SJSA1 (cell line): Measurements from ENCODE around the gene PC. TPM values are rescaled to one million over a fixed set of nuclear protein-coding genes. Genes with fewer than 3 reads are reported as not detected.
A peak's percentile ranks its signal among the peaks of the same experiment; 100 is the strongest.

ENCODE experiments used
- DNase-seq, 2 experiments: peaks; one replicate each; pipeline ENCODE4 v3.0.0-alpha.2; 2015 to 2020; ENCODE audit warnings: low spot score in 2 of 2, low read depth in 1 of 2
- H3K27ac ChIP-seq: fragments of 250-450 bp; sonication (Bioruptor Pico); 2 replicates; pipeline ENCODE4 v1.5.1; 2020; ENCODE audit warnings: mild to moderate bottlenecking, moderate library complexity
- H3K27me3 ChIP-seq: fragments of 250-450 bp; sonication (Bioruptor Pico); replicated peaks from 2 replicates; pipeline ENCODE4 v1.5.1; 2020; ENCODE audit warnings: mild to moderate bottlenecking, moderate library complexity
- H3K36me3 ChIP-seq: fragments of 250-450 bp; sonication (Bioruptor Pico); 2 replicates; pipeline ENCODE4 v1.5.1; 2020; ENCODE audit warnings: mild to moderate bottlenecking
- H3K4me1 ChIP-seq: fragments of 250-450 bp; sonication (Bioruptor Pico); replicated peaks from 2 replicates; pipeline ENCODE4 v1.6.1; 2021; ENCODE audit warnings: mild to moderate bottlenecking
- H3K4me3 ChIP-seq: fragments of 250-450 bp; sonication (Bioruptor Pico); 2 replicates; pipeline ENCODE4 v1.5.1; 2020; ENCODE audit warnings: mild to moderate bottlenecking
- H3K9me3 ChIP-seq: fragments of 250-450 bp; sonication (Bioruptor Pico); replicated peaks from 2 replicates; pipeline ENCODE4 v1.5.1; 2020; ENCODE audit warnings: mild to moderate bottlenecking
- total RNA-seq: library from RNA; depleted of rRNA; stranded (reverse); fragments of >200 nt; shearing (Covaris generic); gene quantifications from 2 replicates; pipeline ENCODE4 v1.2.3, GENCODE V29; 2014

The PC gene
- total RNA-seq, 1 experiment from 2014 or later: 42.0 TPM

DNA sequence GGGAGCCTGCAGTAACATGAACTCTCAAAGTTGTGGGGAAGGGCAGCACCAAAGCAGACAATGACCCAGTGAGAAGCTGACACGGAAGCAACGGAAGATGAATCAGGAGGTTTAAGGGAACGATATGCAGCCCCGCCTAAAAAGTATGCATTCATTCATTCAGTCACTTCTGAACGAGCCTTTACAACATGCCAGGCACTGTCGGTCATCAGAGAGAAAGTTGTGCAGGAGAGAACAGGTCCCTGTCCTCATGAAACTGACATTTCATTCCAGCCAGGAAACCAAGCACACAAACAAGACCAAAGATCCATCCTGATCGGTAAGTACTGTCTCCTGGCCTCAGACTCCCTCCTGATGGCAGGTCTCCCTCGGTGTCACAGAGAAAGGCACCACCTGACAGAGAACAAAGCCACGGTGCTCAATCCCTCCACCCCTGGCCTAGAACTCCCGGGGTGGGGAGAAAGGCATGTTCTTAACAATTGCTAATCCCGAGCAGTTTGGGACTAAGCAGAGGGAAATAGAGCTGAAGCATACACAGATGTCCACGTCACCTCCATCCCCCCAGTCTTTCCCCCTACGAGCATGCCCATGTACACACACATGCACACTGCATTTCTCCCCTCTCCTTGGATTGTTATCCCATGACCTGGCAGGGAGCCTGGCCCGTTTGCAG is 52.0 kb downstream of the PC start:
- Histone ChIP-seq H3K9me3 (no peaks in the 10 kb centered on the region), H3K27ac (no peak overlapping the region), H3K4me1 (peaks cover 41% of the 10 kb centered on the region), H3K36me3 (no peaks in the 10 kb centered on the region), H3K27me3 (no peaks in the 10 kb centered on the region), H3K4me3 (no peak overlapping the region)
- DNase-seq: no peak

DNA sequence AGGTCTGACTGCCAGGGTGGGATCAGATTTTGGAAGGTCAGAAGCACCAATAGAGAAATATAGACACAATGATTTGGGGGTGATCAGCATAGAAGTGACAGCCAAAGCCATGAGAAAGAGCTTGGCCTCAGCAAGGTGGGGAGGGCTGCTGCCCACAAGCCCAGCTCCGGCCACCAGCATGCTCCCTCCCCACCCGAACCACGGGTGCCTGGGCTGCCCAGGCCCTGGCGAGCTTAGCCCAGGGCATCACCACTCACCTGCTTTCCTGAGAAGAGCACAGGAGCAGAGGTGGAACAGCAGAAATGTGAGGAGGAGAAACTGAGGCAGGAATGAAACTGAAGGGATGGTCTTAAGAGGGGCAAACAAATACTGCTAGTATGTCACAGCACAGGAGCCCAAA is 52.6 kb downstream of the PC start:
- H3K9me3 ChIP-seq: no peaks in the 10 kb centered on the region
- H3K4me1 ChIP-seq: peaks cover 41% of the 10 kb centered on the region
- DNase-seq: no peak
- H3K36me3 ChIP-seq: no peaks in the 10 kb centered on the region
- no peak overlapping the region for H3K27ac ChIP-seq
- no peaks in the 10 kb centered on the region for H3K27me3 ChIP-seq
- no peak overlapping the region for H3K4me3 ChIP-seq

DNA sequence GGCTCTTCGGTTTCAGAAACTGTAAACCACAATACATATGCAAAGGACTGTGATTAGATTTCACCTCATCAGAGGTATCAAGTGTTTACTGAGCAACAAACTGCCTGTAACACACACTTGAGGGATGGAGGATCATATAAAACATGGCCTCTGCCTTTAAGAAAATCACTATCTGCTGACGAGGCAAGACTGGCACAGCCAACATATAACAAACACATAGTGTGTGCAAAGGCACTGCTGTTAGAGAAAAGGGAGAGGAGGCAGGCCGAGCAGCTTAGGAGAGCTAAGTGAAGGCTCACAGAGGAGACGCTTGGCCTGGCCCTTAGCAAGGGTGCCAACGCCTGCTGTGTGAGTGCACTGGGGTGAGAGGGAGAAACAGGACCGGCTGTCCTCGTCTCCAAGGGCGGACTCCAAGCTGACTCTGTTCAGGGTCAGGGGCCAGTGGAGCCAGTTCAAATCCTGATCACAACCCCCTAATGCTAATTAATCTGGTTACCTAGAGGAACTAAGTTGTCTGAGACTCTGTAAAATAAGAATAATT is 53.1 kb downstream of the PC start:
- Histone ChIP-seq H3K27ac (no peak overlapping the region), H3K4me3 (no peak overlapping the region), H3K36me3 (no peaks in the 10 kb centered on the region), H3K9me3 (no peaks in the 10 kb centered on the region), H3K27me3 (no peaks in the 10 kb centered on the region), H3K4me1 (peaks cover 41% of the 10 kb centered on the region)
- DNase-seq: no peak

DNA sequence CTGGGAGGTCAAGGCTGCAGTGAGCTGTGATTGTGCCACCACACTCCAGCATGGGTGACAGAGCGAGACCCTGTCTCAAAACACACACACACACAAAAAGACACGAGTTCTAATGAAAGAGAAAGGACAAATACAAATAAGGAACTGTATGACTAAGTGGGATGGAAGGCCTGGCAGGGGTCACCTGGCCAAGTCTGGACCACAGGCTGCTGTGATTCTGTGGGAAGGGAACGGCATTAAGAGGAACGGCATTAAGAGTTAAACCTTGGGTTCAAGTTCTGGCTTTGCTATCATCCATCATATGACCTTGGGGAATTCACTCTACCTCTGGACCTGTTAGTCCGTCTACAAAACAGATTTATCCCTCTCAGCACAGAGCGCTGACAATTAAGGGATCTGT is 53.6 kb downstream of the PC start:
- Histone ChIP-seq H3K9me3 (no peaks in the 10 kb centered on the region), H3K27me3 (no peaks in the 10 kb centered on the region), H3K27ac (no peak overlapping the region), H3K36me3 (no peaks in the 10 kb centered on the region), H3K4me1 (peaks cover 41% of the 10 kb centered on the region), H3K4me3 (no peak overlapping the region)
- no peak for DNase-seq

DNA sequence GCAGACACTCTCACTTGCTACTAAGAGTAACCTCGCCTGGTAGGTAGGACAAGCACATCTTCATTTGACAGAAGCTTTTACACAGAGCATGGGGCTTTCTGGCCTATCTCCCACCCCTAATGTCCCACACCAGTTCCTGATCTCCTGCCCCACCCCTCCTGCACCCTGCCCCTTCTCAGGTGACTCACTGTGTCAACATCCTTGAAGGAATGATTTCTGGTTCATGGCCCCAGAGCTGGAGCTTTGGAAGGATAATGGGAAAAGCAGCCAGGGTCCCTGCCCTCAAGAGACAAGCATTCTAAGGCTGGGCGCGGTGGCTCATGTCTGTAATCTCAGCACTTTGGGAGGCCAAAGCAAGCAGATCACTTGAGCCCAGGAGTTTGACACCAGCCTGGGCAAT is 54.1 kb downstream of the PC start:
- H3K27me3 ChIP-seq: no peaks in the 10 kb centered on the region
- H3K4me1 ChIP-seq: peaks cover 41% of the 10 kb centered on the region
- no peak overlapping the region for H3K4me3 ChIP-seq
- H3K9me3 ChIP-seq: no peaks in the 10 kb centered on the region
- DNase-seq: no peak
- no peak overlapping the region for H3K27ac ChIP-seq
- H3K36me3 ChIP-seq: no peaks in the 10 kb centered on the region

DNA sequence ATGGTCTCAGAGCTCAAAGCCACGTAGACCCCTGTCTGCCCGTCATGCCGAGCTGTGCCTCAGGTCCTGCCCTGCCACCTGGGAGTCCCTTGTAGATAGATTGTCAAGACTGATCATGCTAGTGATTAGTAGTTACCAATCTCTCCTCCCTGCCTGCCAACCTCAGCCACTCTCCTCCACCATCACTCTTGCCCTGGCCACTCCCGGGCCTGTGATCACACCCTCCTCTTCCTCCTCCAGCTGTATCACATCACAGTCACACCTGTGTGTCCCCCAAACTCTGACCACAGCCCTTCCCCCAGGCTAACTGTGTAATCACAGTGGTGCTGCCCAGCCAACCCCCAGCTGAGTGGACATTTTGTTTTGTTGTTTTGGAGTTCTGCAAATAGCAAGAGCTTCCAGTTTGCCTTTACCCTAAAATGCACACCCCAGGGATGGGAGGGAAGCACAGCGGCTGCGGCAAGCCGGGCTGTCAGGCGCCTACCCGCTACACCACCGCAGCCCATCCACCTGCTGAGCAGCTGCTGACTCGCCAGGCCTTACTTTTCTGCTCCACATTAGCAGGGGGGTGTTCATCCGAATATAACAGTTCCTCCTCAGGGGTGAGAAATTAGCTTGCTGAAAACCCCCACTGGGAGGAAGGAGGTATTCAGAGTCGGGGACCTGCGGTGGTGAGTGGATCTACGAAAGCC is 55.6 kb downstream of the PC start:
- Histone ChIP-seq H3K9me3 (no peaks in the 10 kb centered on the region), H3K36me3 (no peaks in the 10 kb centered on the region), H3K4me3 (no peak overlapping the region), H3K27me3 (no peaks in the 10 kb centered on the region), H3K4me1 (peaks cover 31% of the 10 kb centered on the region), H3K27ac (no peak overlapping the region)
- DNase-seq: no peak

DNA sequence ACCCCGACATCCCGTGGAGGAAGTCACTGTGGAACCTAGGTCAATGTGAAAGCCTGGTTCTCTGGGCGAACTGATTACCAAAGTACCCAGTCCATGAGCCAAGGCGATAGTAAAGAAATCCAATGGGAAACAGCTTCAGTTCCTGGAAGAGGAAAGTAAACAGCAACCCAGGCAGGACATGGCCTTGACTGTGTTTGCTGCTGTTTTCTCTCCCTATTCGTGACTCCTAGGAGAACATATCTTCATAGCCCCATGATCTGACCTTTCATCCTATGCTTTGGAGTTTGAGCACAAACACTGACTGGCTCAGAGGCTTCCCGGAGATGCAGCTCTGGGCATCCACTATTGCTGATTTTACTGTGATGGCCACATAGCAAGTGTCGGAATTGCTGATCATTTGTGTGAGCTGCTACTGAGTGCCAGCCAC is 56.2 kb downstream of the PC start:
- peaks cover 25% of the 10 kb centered on the region for H3K4me1 ChIP-seq
- no peak overlapping the region for H3K4me3 ChIP-seq
- no peaks in the 10 kb centered on the region for H3K9me3 ChIP-seq
- H3K27me3 ChIP-seq: no peaks in the 10 kb centered on the region
- no peak for DNase-seq
- no peaks in the 10 kb centered on the region for H3K36me3 ChIP-seq
- H3K27ac ChIP-seq: no peak overlapping the region

DNA sequence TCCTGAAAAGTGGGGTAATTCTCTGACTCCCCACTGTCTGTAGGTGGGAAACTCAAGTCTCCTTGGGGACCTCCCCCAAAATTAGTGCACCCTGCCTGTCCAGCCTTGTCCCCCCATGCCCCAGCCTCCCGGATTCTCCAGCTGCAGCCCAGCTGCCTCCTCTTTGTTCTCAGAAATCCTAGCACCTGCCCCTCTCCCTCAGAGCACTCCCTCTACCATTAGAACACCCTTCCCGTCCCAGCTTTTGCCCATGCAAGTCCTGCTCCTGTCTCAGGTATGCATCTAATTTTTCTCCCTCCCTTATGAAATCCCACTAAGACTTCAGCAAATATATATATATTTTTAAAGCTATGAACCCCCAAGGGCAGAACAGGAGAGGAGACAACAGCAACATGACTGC is 64.0 kb downstream of the PC start:
- DNase-seq: no peak
- Histone ChIP-seq H3K36me3 (no peaks in the 10 kb centered on the region), H3K27ac (no peak overlapping the region), H3K4me3 (no peak overlapping the region), H3K9me3 (no peaks in the 10 kb centered on the region), H3K4me1 (peaks cover 15% of the 10 kb centered on the region), H3K27me3 (no peaks in the 10 kb centered on the region)

DNA sequence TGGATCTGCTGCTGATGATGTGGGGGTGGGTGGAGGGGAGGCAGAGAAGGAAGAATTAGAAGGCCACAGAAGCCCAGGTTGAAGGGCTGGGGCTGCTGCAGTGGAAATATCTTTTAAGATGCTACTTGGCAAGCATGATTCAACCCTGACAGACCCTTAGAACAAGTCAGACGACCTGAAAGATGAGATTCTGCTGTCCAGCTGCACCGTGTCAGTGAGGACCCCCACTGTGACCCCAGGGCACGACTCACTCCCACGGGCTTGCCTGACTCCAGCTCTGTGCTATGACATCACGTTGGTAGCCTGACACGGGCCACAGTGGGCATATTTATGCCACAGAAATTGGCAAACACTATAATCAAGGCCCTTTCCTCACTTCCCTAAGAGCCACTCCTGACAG is 65.3 kb downstream of the PC start:
- no peak for DNase-seq
- H3K4me1 ChIP-seq: peaks cover 15% of the 10 kb centered on the region
- H3K36me3 ChIP-seq: no peaks in the 10 kb centered on the region
- no peaks in the 10 kb centered on the region for H3K27me3 ChIP-seq
- H3K4me3 ChIP-seq: no peak overlapping the region
- no peak overlapping the region for H3K27ac ChIP-seq
- H3K9me3 ChIP-seq: no peaks in the 10 kb centered on the region

DNA sequence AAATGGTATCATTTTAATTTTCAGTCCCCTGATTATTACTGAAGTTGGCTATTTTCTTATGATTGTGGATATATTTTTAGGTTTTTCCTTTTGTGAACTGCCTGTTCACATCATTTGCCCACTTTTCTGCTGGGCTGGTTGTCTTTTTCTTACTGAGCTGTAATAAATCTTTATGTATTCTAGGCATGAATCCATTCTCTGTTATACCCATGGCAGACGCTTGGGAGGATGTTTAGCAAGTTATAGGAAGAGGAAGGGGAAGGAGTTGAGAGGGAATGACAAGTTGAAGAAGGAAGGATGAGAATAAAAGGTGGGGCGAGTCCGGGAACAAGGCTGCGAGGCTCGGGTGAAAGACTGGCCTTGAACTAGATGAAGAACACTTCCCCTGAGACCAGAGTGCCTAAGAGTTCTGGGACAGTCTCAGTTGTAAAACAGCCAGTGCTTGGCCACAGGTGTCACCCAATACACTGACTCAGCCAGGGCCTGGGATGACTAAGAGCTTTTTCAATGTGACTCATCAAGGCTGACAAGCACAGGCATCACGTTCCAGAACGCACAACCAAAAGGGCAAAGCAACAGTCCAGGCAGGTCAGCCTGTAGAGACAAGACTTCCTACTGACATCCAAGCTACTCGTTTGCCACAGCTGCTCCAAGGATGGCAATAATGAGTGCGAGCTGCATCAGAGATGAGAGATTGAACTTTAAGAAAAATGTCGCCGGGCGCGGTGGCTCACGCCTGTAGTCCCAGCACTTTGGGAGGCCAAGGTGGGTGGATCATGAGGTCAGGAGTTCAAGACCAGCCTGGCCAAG is 66.1 kb downstream of the PC start:
- H3K27me3 ChIP-seq: no peaks in the 10 kb centered on the region
- peak overlapping the region; percentile 6; the same call in 1 of the 2 replicates for H3K27ac ChIP-seq
- no peaks in the 10 kb centered on the region for H3K36me3 ChIP-seq
- H3K9me3 ChIP-seq: no peaks in the 10 kb centered on the region
- H3K4me3 ChIP-seq: no peak overlapping the region
- peaks cover 15% of the 10 kb centered on the region for H3K4me1 ChIP-seq
- peak; percentile 80 to 95 for DNase-seq

DNA sequence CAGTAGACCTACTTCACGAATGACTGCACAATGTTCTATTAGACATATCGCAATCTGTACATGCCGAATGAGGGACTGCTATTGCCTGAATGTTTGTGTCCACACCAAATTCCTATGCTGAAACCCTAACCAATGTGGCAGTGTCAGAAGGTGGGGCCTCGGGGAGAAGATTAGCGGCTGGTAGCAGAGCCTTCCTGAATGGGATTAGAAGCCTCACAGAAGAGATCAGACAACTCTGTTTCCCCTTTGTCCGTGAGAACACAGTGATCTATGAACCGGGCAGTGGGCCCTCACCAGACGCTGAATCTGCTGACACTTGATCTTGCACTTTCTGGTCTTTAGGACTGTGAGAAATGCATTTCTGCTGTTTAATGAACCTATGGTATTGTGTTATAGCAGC is 68.2 kb downstream of the PC start:
- DNase-seq: no peak
- Histone ChIP-seq H3K27ac (no peak overlapping the region), H3K4me1 (peaks cover 19% of the 10 kb centered on the region), H3K9me3 (no peaks in the 10 kb centered on the region), H3K27me3 (no peaks in the 10 kb centered on the region), H3K4me3 (no peak overlapping the region), H3K36me3 (no peaks in the 10 kb centered on the region)

DNA sequence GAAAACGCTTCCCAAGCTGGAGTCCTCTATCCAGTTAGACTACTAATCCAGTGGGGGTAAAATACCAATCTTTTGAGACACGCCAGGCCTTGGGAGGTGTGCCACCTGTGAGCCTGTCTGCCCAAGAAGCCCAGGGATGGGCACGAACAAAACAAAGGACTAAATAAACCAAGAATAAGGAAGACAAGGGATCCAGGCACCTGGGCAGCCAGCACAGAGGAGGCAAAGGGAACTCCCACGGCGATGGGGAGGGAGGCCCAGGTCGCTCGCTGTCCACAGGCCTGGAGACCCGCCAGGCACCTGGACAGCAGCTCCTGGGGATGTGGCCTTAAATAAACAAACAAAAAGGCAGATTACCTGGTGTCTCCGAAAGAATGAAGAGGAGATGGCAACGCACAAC is 69.9 kb downstream of the PC start:
- Histone ChIP-seq H3K27me3 (no peaks in the 10 kb centered on the region), H3K4me3 (no peak overlapping the region), H3K27ac (no peak overlapping the region), H3K36me3 (no peaks in the 10 kb centered on the region), H3K9me3 (no peaks in the 10 kb centered on the region), H3K4me1 (peaks cover 27% of the 10 kb centered on the region)
- no peak for DNase-seq

DNA sequence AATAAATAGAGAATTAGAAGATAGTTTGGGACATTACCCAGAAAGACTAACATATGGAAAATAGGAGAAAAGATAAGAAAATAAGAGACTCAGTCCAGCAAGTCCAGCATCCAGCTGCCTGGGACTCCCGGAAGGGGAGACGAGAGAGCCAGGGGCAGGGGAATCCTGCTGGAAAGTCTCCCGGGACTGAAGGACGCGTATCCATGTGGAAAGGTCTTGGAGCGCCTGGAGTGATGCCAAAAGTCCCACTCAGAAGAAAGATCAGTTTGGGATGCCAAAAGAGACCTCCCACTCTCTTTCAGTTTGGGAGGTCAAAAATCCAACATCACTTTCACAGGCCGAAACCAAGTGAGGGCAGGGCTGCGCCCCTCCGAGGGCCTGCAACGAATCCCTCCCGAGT is 70.7 kb downstream of the PC start:
- no peak overlapping the region for H3K4me3 ChIP-seq

DNA sequence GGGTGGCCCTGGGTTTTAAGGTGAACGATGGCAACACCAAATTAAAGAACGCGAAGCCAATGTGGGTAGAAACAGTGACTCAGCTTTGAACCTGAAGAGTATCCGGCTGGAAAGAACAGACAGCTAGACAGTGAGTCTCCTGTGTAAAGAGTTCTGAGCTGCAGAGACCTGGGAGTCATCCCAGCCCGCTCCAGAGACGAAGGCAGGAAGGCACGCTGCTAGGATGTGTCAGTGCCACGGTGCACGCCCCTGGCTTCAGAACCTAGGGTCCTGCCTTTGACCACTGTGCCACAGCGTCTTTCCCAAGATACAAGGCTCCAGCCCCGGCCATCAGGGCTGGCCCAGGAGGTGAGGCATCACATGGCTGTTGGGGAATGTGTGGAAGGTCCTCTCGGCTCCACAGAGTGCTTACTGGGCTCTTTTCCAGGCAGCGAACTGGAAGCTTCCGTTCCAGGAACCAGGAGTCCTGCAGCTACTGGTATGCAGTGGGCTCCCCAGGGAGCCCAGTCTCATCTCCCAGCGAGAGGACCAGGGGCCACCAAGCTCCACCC is 71.4 kb downstream of the PC start:
- Histone ChIP-seq H3K36me3 (no peaks in the 10 kb centered on the region), H3K27ac (no peak overlapping the region), H3K9me3 (no peaks in the 10 kb centered on the region), H3K4me3 (no peak overlapping the region), H3K4me1 (peaks cover 23% of the 10 kb centered on the region), H3K27me3 (no peaks in the 10 kb centered on the region)
- DNase-seq: no peak

More for the DNA sequence above, 70.7 kb downstream of the PC start:
- Histone ChIP-seq H3K27me3 (no peaks in the 10 kb centered on the region), H3K4me1 (peaks cover 28% of the 10 kb centered on the region), H3K9me3 (no peaks in the 10 kb centered on the region), H3K27ac (no peak overlapping the region), H3K36me3 (no peaks in the 10 kb centered on the region)
- no peak for DNase-seq
